Esophagus squamous epithelium (tissue), 5 donors: ENCODE measurements around the gene TMEM131. TPM values are rescaled to one million over a fixed set of nuclear protein-coding genes. Genes with fewer than 3 reads are reported as not detected.

Experiments used
- DNase-seq: peaks from one replicate; lab custom pipeline; 2025; lab: John Stamatoyannopoulos, UW
- H3K27ac ChIP-seq, 4 donors: fragments of 200-600 bp; sonication (generic); one replicate each; pipeline ENCODE4 v1.5.1; 2016 to 2019; ENCODE audit warnings: mild to moderate bottlenecking in 1 of 4
- H3K27me3 ChIP-seq, 4 donors: fragments of 200-600 bp; sonication (generic); 1 replicate in 3 of 4; 2 replicates in 1 of 4; pipeline versions ENCODE4 v1.5.1 to v1.6.0; 2017 to 2021; ENCODE audit warnings: antibody characterized with exemption in 1 of 4
- H3K36me3 ChIP-seq, 3 donors: fragments of 200-600 bp; sonication (generic); one replicate each; pipeline ENCODE4 v1.5.1; 2016 to 2019
- H3K4me1 ChIP-seq, 3 donors: fragments of 200-600 bp; sonication (generic); one replicate each; pipeline ENCODE4 v1.5.1; 2017 to 2019
- H3K4me3 ChIP-seq, 4 donors: fragments of 200-600 bp; sonication (generic); 1 replicate in 3 of 4; 2 replicates in 1 of 4; pipeline ENCODE4 v1.5.1; 2016 to 2019; ENCODE audit warnings: mild to moderate bottlenecking in 2 of 4, moderate library complexity in 1 of 4
- H3K9me3 ChIP-seq, 3 donors: fragments of 200-600 bp; sonication (generic); one replicate each; pipeline ENCODE4 v1.5.1; 2016 to 2019
- CTCF ChIP-seq, 6 experiments: fragments of 450-650 bp in 4 of 6; fragments of 200-600 bp in 2 of 6; sonication (generic) in 2 of 6; IDR thresholded peaks; one replicate each; pipeline ENCODE4 v1.5.1; 2016 to 2019; ENCODE audit warnings: antibody characterized with exemption in 6 of 6, mild to moderate bottlenecking in 4 of 6, moderate library complexity in 4 of 6
- POLR2A ChIP-seq, 4 donors: fragments of 450-650 bp; IDR thresholded peaks; one replicate each; pipeline ENCODE4 v1.6.1; 2017; ENCODE audit warnings: antibody characterized with exemption in 4 of 4, mild to moderate bottlenecking in 4 of 4, moderate library complexity in 3 of 4
- WGBS, 2 donors: methylation state at CpG; one replicate each; pipeline ENCODE4 v1.1.5; 2018; 5-methylcytosine and 5-hydroxymethylcytosine counted together
- intact Hi-C: fragments of 100-400 bp; cut with DNase I; formaldehyde crosslinking; loops from one replicate; pipeline ENCODE4 v1.15.0; 2022
- small RNA-seq, 4 donors: library from RNA; depleted of rRNA; stranded (forward); fragments of <200 nt; gene quantifications; one replicate each; pipeline ENCODE3, GENCODE V24; 2016
- total RNA-seq, 4 donors: library from RNA; depleted of rRNA; stranded (reverse); fragments of >200 nt; gene quantifications; one replicate each; pipeline ENCODE4 v1.1.0, GENCODE V29; 2016
- donor health status: DM: yes; HTN: yes; CAD: no.

TMEM131 gene
- total RNA-seq, 4 donors from 2014 or later = 24.2 to 36.4 (median 28.1) TPM

- Histone ChIP-seq H3K9me3 (no peaks in the 10 kb centered on the region), H3K27ac (no peak overlapping the region), H3K36me3 (no peaks in the 10 kb centered on the region), H3K4me1 (no peaks in the 10 kb centered on the region), H3K27me3 (peaks cover 0 to 13% (median 0%) of the 10 kb centered on the region in 4 donors), H3K4me3 (no peak overlapping the region)
- 51 to 62% methylated on average over 2 to 7 of the region's 11 CpGs for WGBS, 2 donors
- DNase-seq = no peak
- TF ChIP-seq CTCF (IDR thresholded peaks at IDR 0.05) = no peak
- TF ChIP-seq POLR2A (IDR thresholded peaks at IDR 0.05) = no peak
- intact Hi-C loops = loop anchor here (10.0 kb wide), 1 partner anchor 677 kb away; no protein-coding TSS in a partner anchor
These were observed 288.2 kb downstream of the TMEM131 start for GRCh38 chr2:97707362-97708047.

- no peak for DNase-seq
- 50 to 78% methylated on average over 3 to 6 of the region's 11 CpGs for WGBS, 2 donors
- peaks cover 0 to 13% (median 0%) of the 10 kb centered on the region in 4 donors for H3K27me3 ChIP-seq
These were observed 288.9 kb downstream of the TMEM131 start for GRCh38 chr2:97706708-97707345.

More at GRCh38 chr2:97706708-97707345, 288.9 kb downstream of the TMEM131 start:
- Histone ChIP-seq H3K27ac (no peak overlapping the region), H3K4me3 (no peak overlapping the region), H3K4me1 (no peaks in the 10 kb centered on the region), H3K9me3 (no peaks in the 10 kb centered on the region), H3K36me3 (no peaks in the 10 kb centered on the region)
- intact Hi-C loops = loop anchor here (10.0 kb wide), 1 partner anchor 678 kb away; no protein-coding TSS in a partner anchor
- no peak for TF ChIP-seq POLR2A (IDR thresholded peaks at IDR 0.05)
- no peak for TF ChIP-seq CTCF (IDR thresholded peaks at IDR 0.05)

Small RNA genes within 50 kb of the gene (small RNA-seq; reads per million reads assigned to genes)
- gene HMGN1P36 (0 reads per million in 4 donors), gene RNU7-96P (0 reads per million in 4 donors)

Other genes starting within 250 kb of the TMEM131 start
- gene VWA3B, start 91.2 kb upstream of the TMEM131 start, total RNA-seq = not detected